ENCODE results near the gene XRCC4.
"Not testable (repeated sequence)": the region's sequence is repeated elsewhere in the genome, so short reads cannot be mapped to it uniquely, and the experiment has no call there.

XRCC4 gene

DNA sequence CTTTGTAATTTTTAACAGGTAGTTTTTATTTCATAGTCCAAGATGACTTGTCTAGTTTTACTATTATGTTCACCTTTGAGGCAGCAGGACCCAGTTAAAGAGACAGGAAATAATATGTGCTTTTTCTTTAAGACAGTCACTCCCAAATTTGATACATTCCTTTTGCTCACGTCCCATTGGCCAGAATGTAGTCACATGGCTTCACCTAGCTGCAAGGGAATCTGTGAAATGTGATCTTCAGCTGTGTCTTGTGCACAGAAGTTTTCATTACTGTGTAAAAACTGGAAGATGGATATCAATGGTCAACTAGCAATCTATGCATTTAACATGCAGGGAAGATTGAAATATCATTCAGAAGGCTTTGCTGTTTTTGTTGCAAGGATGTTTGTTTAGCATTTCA, 41.1 kb downstream of the XRCC4 start:
- no peak for DNase-seq

DNA sequence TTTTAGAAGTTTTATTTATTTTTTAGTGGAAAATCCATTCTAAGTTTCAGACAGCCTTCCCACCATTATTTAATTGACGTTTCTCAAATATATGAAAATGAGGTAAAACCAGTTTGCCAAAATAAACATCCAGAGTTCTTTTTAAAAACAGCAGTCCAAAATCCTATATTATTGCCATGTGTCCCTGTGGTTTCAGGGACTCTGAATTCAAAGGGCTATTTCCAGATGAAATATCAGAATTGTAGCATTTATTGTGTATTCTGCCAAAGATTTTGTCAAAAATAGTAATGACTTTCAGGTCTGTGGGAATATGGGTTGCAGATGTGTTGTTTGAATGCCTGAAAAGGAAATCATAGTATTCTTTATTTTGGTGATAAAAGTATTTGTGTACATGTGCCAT, 41.6 kb downstream of the XRCC4 start:
- DNase-seq, result no peak

DNA sequence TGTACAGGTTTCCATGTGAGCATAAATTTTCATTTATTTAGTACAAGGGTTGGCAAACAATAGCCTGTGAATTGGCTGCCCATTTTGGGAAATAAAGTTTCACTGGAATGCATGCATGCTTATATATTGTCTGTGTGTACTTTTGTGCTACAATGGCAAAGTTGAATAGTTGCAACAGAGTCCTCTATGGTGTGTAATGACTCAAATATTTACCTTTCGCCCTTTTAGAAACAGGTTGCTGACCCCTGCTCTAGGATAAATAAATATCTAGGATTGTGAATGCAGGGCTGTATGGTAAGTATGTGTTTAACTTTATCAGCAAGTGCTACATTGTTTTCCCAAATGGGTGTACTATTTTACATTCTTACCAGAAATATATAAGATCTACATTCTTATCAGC, 47.2 kb downstream of the XRCC4 start:
- DNase-seq, result no peak

DNA sequence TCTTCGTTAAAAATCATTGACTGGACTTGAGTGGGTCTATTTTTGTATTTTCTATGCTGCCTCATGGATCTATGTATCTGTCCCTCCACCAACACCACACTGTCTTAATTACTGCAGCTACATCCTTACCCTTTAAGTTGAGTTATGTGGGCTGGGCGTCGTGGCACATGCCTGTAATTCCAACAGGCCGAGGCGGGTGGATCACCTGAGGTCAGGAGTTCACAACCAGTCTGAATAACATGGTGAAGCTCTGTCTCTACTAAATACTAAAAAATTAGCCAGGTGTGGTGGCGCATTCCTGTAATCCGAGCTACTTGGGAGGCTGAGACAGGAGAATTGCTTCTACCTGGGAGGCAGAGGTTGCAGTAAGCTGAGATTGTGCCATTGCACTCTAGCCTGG, 48.2 kb downstream of the XRCC4 start:
- DNase-seq, result no peak

DNA sequence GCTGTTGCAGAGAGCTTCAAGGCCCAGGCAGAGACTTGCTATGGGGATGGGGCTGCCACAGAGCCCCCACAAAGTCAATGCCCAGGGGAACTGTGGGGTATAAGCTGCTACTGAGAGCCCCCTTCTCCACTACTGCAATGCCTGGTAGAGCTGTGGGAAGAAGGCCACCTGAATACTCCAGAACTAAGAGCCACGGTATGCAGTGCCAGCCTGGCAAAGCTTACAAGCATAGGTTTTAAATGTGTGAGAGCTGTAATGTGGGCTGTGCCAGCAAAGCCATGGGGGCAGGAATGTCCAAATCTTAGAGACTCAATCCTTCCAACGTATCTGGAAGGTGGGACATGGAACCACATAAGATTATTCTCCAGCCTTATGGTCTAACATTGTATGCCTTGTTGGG, 49.2 kb downstream of the XRCC4 start:
- DNase-seq, result no peak

DNA sequence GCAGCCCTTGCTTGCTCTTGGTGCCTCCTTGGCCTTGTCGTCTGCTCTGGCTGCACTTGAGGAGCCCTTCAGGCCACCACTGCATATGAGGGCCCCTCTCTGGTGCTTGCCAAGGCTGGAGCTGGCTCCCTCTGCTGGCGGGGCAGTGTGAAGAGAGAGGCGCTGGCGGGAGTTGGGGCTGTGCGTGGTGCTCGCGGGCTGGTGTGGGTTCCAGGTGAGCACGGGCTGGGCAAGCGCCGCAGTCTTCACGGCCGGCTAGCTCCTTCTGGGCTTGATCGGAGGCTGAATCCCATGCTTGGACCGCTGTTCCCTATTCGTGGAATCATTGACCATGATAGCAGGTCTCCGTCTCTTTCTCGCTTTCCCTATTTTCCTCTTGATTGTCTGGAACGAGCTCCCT, 56.5 kb downstream of the XRCC4 start:
- DNase-seq, result no peak

DNA sequence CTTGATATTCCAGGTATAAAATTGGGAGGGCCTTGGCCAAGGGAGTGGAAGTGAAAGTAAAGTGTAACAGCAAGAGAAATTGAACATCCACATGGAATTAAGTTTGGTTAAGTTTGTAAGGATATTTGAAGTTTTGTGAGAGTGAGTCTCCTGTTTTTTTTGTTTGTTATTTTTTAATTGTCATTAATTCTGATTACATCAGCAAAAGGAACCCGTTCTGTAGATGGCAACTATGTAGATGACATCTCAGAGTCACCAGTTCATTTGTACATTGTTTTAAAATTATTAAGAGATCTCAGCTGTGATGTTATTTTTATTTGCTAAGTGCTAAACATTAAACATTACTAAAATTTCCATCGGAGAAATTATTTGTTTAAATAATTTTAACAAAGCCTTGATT, 65.2 kb downstream of the XRCC4 start:
- no peak for DNase-seq

DNA sequence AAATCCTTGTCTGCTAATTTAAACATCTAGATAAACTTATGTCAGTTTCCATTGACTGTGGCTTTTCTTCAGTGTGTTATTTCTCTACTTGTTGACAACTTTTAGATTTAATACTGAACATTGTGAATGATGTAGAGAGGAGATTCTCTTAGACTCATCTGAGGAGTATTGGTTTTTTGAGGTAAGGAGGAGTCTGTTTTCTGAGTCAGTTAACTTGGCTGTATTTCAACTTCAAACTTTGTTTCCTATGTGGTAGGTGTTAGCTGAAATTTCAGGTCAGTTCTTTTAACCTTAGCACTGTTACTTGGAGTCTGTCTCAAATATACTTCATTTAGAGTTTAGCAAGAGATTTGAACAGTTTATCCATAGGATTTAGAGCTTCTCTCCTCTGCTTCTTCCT, 67.9 kb downstream of the XRCC4 start:
- no peak for DNase-seq

DNA sequence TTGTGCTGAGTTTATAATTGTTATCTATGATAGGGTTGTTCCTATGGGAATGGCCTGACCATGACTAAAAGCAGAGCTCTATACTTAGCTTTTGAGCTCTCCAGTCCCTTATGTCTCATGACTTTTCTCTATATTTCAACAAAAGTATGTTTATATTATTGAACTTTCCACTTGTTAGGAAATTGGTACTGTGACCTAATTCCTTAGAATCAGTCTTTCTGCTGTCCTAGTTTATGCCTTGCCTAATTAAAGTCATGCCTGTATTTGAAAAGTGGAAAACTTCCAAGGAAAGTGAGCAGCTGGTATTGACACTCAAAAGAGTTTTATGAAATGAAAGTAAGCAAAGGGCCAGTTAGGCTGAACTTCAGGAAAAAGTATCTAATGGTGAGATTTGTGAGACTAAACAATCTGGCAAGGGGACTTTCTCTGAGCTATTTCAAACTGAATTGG, 68.6 kb downstream of the XRCC4 start:
- DNase-seq, result no peak

DNA sequence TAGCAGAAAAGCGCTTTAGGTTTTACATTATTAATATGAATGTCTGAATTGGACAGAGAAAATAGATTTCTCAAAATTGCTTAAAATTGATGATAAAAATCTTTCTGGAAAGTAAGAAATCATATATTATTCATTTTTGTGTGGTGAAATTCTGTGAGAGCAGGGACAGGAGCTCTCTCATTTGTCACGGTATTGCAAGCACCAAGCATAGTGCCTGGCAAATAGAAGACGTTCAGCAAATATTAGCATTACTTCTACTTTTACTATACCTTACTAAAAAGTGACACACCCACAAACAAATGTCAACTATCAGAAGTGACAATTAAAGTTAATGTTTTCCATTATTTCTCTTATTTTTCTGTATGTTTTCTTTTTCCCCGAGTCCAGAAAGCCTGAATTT, 69.1 kb downstream of the XRCC4 start:
- no peak for DNase-seq

DNA sequence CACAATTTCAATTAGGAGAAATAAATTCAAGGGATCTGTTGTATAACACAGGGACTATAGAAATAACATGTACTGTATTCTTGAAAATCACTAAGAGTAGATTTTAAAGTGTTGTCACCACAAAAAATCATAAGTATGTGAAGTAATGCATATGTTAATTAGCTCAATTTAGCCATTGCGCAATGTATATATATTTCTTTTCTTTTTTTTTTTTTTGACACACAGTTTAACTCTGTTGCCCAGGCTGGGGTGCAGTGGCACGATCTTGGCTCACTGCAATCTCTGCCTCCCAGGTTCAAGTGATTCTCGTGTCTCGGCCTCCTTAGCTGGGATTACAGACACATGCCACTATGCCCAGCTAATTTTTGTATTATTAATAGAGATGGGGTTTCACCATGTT, 70.2 kb downstream of the XRCC4 start:
- DNase-seq, result no peak

DNA sequence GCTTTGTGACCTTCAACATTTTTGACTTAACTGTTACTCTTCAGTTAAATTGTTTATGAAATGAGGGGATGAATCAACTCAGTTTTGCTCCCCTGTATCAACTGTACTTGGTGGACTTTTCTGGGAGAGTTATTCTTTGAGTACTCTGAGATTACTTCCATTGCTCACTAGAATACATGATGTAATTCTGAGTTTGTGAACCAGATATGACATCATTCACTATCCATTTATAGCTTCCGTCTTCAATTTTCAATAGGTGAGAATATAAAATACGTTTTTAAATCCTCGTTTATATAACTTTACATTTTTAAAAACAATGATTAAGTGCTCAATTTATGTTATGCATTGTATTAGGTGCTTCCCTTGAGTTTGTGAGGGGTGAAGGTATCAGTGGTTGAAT, 71.0 kb downstream of the XRCC4 start:
- no peak for DNase-seq

DNA sequence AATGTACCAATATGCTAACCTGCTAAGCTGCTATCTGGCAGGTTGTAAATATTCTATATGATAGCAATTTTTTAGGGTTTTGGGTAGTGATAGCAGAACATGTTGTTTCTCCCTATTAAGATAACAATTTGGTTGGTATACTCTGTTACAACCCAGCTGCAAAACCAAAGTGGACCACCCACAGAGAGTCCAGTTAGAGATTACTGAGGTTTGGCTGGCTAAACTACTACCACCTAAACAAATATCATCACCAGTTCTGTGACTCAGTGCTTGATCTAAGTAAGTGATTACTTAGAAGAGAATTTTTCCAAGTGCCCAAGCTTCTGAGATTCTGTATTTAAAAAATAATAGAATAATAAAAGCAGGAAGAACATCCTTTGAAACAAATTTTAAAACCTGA, 72.3 kb downstream of the XRCC4 start:
- DNase-seq, result no peak

DNA sequence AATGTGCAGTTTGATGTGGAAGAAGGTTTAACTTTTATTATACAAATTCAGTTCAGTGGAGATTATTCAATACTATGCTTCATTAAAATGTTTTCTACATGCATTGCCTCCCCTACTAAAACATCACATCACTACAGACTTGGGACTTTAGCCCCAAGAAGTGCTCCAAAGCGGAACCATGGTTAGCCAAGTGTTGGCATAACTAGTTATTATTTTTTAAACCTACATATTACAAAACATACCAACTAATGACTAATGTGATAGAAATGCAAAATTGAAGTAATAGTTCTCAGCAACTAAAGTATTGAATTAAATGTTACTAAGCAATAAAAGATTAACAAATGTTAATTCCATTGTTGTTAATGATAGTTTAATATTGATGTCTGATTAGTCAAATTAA, 74.5 kb downstream of the XRCC4 start:
- no peak for DNase-seq

DNA sequence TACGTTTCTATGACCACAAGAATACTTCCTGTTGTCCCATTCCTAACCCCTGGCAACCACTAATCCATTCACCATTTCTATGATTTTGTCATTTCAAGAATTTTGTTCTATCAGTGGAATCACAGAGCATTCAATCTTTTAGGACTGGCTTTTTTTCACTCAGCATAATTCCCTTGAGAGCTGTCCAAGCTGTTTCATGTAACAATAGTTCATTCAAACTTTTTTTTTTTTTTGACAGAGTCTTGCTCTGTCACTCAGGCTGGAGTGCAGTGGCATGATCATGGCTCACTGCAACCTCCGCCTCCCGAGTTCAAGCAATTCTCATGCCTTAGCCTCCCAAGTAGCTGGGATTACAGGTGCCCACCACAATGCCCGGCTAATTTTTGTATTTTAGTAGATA, 75.6 kb downstream of the XRCC4 start:
- DNase-seq, result not testable (repeated sequence)

DNA sequence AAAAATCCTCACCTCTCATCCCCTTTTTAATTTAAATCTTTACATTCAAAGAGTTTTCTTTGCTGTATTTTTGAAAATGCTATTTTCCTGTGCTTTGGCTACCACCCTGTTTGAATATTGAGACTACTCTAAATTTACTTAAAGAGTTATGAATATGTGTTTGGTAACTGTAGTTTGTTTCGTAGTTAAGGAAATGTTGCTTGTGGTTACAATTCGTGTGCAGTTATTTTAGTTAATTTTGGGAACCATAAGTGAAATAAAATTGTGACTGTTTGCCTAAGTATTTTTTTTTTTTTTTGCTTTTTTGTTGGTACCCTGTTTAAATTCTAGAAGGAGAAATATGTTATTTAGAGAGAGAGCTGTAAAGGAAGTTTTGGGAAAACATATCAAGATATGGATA, 78.7 kb downstream of the XRCC4 start:
- no peak for DNase-seq

DNA sequence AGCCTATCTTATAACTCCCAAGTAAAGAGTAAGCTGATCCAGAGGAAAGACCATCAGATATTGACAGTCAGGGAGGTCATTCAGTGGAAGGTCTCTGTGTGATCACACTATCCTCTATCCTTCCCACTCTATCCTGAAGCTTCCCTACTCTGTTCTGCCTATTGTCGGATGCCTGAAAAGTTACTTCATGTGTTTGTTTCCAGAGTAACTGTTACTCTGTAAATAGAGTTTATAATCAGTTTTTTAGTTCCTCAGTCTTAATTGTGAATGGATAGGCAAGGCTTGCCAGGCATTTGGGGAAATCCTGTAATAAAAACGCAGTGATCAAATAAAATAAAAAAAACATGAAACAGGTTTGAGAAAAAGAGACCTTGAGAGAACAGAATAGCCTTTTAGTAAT, 79.8 kb downstream of the XRCC4 start:
- no peak for DNase-seq

DNA sequence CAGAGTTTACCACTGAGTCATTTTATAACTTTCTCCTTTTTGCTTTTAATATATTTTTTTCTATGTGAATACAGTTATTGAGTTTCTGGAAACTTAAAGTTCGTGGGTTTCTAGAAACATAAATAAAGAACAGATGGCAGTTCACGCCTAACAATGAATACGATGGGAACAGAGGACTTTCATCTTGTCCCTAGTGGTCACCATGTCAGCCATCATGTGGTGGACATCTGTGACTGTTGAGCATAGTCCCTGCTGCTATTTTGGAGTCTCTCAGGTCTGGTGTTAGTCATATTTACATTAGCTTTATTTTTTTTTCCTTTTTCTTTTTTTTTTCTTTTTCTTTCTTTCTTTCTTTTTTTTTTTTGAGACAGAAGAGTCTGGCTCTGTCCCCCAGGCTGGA, 85.3 kb downstream of the XRCC4 start:
- no peak for DNase-seq

DNA sequence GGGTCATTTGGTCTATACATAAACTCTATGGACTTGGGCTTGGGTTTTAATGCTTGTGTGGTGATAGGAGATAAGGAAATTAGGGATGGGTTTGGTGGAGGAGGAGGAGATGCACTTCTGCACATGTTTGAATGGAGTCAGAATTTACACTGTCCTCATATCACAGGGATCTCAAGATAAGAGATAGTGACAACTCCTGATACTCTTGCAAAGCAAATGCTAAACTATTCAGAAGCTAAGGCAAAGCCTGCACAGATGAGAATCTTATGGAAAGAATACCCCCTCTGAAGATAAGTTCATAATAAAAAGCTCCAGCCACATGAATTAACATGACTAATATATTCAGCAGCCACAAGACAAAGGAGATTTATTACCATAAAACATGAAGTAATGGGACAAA, 90.2 kb downstream of the XRCC4 start:
- DNase-seq, result no peak

DNA sequence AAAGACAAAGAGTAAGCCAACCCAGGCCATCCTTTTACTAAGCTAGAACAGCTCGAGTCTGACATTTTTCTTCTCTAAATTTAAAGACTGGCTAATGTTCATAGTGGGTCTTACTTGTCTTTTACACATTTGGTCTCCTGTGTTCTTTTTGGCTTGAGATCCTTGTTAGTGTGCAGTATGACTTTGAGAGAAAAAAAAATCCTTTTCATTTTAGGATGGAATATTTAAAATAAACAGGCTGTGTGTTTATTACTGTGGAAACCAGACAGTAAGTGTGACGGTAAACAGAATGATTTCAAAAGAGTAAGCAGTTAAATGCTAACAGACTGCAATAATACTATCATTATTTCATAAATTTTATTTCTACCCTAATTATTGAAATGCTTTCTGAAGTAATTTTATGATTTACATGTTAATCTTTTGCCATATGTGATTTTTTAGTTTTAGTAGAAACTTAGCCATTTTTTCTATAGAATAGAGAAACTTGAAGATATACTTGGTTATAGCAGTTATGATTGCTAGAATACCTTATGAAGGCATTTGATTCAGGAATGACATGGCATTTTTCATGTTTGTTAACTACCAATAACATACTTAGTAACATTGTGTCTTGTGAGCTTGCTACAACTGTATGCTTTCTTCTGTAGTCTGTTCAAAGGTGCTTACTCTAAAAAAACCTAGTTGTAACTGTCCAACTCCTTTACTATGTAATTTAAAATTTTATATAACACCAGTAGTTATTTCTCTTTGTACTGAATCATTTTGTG, 92.4 kb downstream of the XRCC4 start:
- DNase-seq, result no peak

DNA sequence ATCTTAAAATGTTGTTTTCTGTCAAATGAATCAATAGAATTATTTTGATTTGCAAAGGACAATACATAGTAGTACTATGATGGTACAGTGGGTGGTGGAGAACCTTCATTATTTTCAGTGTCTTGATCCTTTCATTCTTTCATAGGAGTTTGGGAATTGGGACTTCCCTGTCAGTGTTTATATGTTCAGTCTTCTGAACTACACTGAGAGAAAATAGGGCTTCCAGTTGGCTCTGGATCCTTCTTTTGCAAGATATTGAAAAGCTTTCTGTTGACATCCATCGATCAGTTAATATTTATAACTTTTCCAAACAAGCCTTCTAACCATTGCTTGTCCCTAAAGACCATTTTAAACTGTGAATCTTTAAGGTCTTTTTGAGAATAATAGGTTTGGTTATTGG, 94.7 kb downstream of the XRCC4 start:
- no peak for DNase-seq

DNA sequence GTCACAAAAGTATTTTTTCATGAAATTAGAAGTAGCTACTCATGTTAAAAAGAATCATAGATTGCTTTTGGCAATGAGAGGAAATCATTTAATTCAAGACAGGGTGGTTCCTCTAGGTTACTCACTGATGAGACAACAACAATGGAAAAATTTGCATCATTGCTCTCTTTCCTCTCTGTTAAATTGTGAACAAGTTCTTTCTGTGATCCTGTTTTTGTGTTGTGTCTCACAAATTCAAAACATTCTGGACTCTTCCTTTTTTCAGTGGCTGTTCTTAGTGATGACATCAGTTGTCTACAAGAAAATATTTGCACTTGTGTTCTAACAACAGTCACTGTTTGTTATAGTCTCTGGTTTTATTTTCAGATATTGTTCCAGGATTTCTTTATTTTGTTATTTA, 95.3 kb downstream of the XRCC4 start:
- no peak for DNase-seq

DNA sequence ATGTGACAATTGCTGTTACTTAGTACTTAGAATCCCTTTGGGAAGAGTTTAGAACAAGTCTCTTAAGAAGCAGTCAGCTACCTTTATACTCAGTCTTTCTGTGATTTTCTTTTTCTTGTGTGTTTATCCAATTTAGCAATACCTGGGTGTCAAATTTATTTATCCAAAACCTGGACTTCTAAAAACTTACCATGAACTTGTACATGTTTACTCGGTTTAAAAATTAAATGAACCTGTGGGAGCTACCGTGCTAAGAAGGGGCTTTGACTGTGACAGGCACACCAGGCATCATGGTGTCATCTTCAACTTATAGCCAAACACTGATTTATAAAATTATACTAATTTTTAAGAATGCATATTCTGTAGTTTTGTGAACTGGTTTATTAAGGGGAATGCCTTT, 96.5 kb downstream of the XRCC4 start:
- DNase-seq, result no peak

DNA sequence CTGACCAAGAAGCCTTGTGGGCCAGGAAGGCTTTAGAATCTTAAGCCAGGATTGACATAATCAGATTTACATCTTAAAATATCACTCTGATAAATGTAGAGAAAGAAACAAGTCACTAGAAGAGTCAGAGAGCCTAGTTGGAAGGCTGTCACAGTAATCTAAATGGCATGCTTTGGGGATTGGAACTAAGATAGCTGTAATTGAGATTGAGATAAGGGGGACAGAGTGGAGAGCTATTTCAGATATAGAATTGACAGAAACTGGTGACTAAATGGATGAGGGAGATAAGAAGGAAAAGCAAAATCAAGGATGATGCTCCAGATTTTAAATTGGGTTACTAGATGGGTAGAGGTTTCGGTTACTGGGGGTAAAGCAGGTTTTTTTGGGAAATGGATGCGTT, 100.5 kb downstream of the XRCC4 start:
- DNase-seq, result no peak

DNA sequence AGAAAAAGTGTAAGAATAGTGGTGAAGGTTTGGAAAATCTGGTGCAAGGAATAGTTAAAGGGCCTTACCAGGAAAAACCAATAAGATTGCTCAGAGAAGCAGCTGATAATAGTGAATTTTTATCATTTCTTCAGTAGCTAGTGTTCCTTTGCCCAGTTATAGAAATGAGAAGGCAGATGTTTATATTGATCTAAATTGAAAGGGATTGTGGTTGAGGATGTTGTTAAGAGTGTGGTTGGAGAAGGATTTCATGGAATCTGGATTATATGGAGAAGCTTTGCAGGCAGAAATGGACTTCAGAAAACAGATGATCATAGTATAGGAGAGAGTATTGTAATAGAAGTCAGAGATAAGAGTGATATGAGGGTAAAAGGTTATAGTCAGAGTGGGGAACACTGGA, 102.6 kb downstream of the XRCC4 start:
- no peak for DNase-seq

DNA sequence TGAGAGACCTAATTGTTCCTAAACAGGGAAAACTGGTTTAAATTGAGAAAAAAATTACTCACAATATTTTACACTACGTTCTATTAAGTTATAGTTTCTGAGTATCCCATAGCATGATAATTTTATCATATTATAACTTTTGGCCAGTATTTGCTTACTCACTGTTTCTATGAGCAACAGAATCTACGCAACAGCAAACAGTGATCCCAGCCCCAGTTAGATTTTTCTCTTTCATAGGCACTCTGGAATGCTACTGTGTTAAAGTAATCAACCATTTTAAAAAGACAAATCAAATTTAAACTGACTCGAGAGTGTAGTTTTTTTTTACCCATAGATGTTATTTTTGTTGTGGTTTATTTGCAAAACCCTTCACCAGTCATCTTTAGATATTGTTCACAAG, 107.2 kb downstream of the XRCC4 start:
- DNase-seq, result no peak

All from NCI-H524 treated with DMSO at 0.1 percent for 48 hours (cell line).